K562 (cell line): Measurements from ENCODE around the gene GSG1. TPM values are rescaled to one million over a fixed set of nuclear protein-coding genes. Genes with fewer than 3 reads are reported as not detected.

Experiments used
- ATAC-seq: fragments of 200-7000 bp; cut with Tn5 transposase; 3 replicates; pipeline ENCODE4 v1.9.1; 2020; ENCODE audit warnings: moderate library complexity
- BruUV-seq: library from RNA; stranded (reverse); fragments of 400-500 nt; replicated peaks from 2 replicates; lab custom pipeline; 2021; lab: Mats Ljungman, UMichigan
- CTCF ChIA-PET: fragments of 300-600 bp; formaldehyde crosslinking; extraction: SDS; loops from one replicate; lab custom pipeline; 2021; ENCODE audit warnings: low intra/inter-chr PET ratio; lab: Yijun Ruan, JAX
- POLR2A ChIA-PET: fragments of 300-600, 350-650 bp; sonication (Branson Sonifier 250); formaldehyde crosslinking; extraction: SDS; loops from one replicate; lab custom pipeline; 2021; ENCODE audit warnings: antibody characterized with exemption, inconsistent platforms; lab: Yijun Ruan, JAX
- DNase-seq, 4 experiments: peaks; one replicate each; pipeline versions ENCODE4 v3.0.0 to v3.0.0-alpha.2; 2011 to 2018; ENCODE audit warnings: low spot score in 3 of 4, mixed read lengths in 3 of 4; ENCODE audit errors: extremely low read depth in 1 of 4
- FAIRE-seq: peaks from 2 replicates; lab custom pipeline; 2011; peaks lifted over from hg19 to GRCh38; lab: Jason Lieb, UNC
- H2AFZ ChIP-seq: 2 replicates; pipeline ENCODE4 v1.6.0; 2011; ENCODE audit warnings: low read depth, low read length, control low read depth, inconsistent platforms
- H3K27ac ChIP-seq: fragments of 200-600 bp; 3 replicates; pipeline ENCODE4 v1.8.0; 2011; ENCODE audit warnings: low read depth, mild to moderate bottlenecking, control low read depth, inconsistent platforms, low read length, moderate library complexity, mixed read lengths; ENCODE audit errors: extremely low read depth
- H3K27me3 ChIP-seq, 2 experiments: fragments of 300-600 bp in 1 of 2; 2 replicates in 1 of 2; 3 replicates in 1 of 2; pipeline versions ENCODE4 v1.6.0 to v1.8.0; 2011; ENCODE audit warnings: inconsistent platforms in 2 of 2, low read length in 2 of 2, mild to moderate bottlenecking in 1 of 2, mixed read lengths in 1 of 2, moderate library complexity in 1 of 2; ENCODE audit not compliant: control insufficient read depth in 2 of 2, insufficient read depth in 2 of 2
- H3K36me3 ChIP-seq: fragments of 300-600 bp; 3 replicates; pipeline ENCODE4 v1.8.0; 2011; ENCODE audit warnings: mild to moderate bottlenecking, low read length, inconsistent platforms; ENCODE audit not compliant: control insufficient read depth, insufficient read depth
- H3K4me1 ChIP-seq, 2 experiments: fragments of 200-600 bp in 1 of 2; replicated peaks in 1 of 2; 2 replicates in 1 of 2; 3 replicates in 1 of 2; pipeline versions ENCODE4 v1.5.1 to v1.8.0; 2011; ENCODE audit warnings: inconsistent platforms in 2 of 2, low read length in 2 of 2, mild to moderate bottlenecking in 1 of 2, mixed read lengths in 1 of 2, moderate library complexity in 1 of 2; ENCODE audit not compliant: control insufficient read depth in 2 of 2, insufficient read depth in 2 of 2
- H3K4me2 ChIP-seq: 2 replicates; pipeline ENCODE4 v1.6.1; 2011; ENCODE audit warnings: low read length, control low read depth, inconsistent platforms, mixed read lengths; ENCODE audit not compliant: insufficient read depth
- H3K4me3 ChIP-seq: fragments of 200-600 bp; sonication (generic), shearing (Covaris generic); 2 replicates; pipeline ENCODE4 v1.5.1; 2016; ENCODE audit warnings: control low read depth, inconsistent platforms
- H3K79me2 ChIP-seq: fragments of 200-600 bp; 3 replicates; pipeline ENCODE4 v1.8.0; 2011; ENCODE audit warnings: low read length, inconsistent platforms; ENCODE audit not compliant: control insufficient read depth, insufficient read depth
- H3K9ac ChIP-seq, 2 experiments: 2 replicates each; pipeline versions ENCODE4 v1.6.0 to v1.6.1; 2011; ENCODE audit warnings: low read depth in 2 of 2, low read length in 2 of 2, control low read depth in 1 of 2, inconsistent platforms in 1 of 2, mild to moderate bottlenecking in 1 of 2, mixed read lengths in 1 of 2; ENCODE audit not compliant: insufficient read depth in 1 of 2
- H3K9me1 ChIP-seq: one replicate; pipeline ENCODE4 v1.6.0; 2011; ENCODE audit warnings: inconsistent platforms, mild to moderate bottlenecking, low read length, moderate library complexity; ENCODE audit not compliant: control insufficient read depth, insufficient read depth
- H3K9me3 ChIP-seq: replicated peaks from 2 replicates; pipeline ENCODE4 v1.5.1; 2011; ENCODE audit warnings: low read depth, low read length, inconsistent platforms; ENCODE audit not compliant: control insufficient read depth, insufficient read depth
- H4K20me1 ChIP-seq: replicated peaks from 2 replicates; pipeline ENCODE4 v1.6.1; 2011; ENCODE audit warnings: low read length, inconsistent platforms, mixed read lengths; ENCODE audit not compliant: control insufficient read depth, insufficient read depth
- ARID1B ChIP-seq: fragments of 450-650 bp; IDR thresholded peaks from 2 replicates; pipeline ENCODE4 v1.6.1; 2016; ENCODE audit warnings: antibody characterized with exemption, mild to moderate bottlenecking, inconsistent platforms
- BCLAF1 ChIP-seq, 2 experiments: fragments of 450-650 bp in 1 of 2; IDR thresholded peaks; 2 replicates each; pipeline ENCODE4 v1.6.1; 2011 to 2017; ENCODE audit warnings: low read depth in 2 of 2, antibody characterized with exemption in 1 of 2, borderline replicate concordance in 1 of 2, low read length in 1 of 2, mild to moderate bottlenecking in 1 of 2, mixed read lengths in 1 of 2; ENCODE audit not compliant: control insufficient read depth in 1 of 2
- BDP1 ChIP-seq: IDR thresholded peaks from 3 replicates; pipeline ENCODE4 v1.6.1; 2011; ENCODE audit not compliant: insufficient read length, insufficient read depth
- CCAR2 ChIP-seq: fragments of 200-400 bp; formaldehyde crosslinking; IDR thresholded peaks from 2 replicates; pipeline ENCODE4 v1.6.1; 2017; ENCODE audit warnings: mild to moderate bottlenecking, low read depth, low read length
- CEBPG ChIP-seq, 3 experiments: fragments of 200-800 bp in 1 of 3; sonication (Bioruptor generic) in 1 of 3; sonication (generic) in 1 of 3; formaldehyde crosslinking in 1 of 3; IDR thresholded peaks in 2 of 3; conservative IDR thresholded peaks in 1 of 3; 2 replicates each; pipeline versions ENCODE4 v1.6.1 to v1.8.0; 2016 to 2022; ENCODE audit warnings: missing compliant biosample characterization in 2 of 3, missing genetic modification characterization in 2 of 3, mild to moderate bottlenecking in 1 of 3, missing genetic modification reagents in 1 of 3
- HMG20A ChIP-seq: fragments of 450-650 bp; formaldehyde crosslinking; conservative IDR thresholded peaks from 2 replicates; pipeline ENCODE4 v1.4.0; 2020; ENCODE audit warnings: mild to moderate bottlenecking, mixed read lengths
- MCM7 ChIP-seq, 2 experiments: fragments of 450-650 bp; IDR thresholded peaks; 2 replicates each; pipeline ENCODE4 v1.6.1; 2016 to 2018
- NCOA4 ChIP-seq: fragments of 450-650 bp; IDR thresholded peaks from 2 replicates; pipeline ENCODE4 v1.6.1; 2018; ENCODE audit warnings: mild to moderate bottlenecking; ENCODE audit not compliant: partially characterized antibody
- POLR2AphosphoS2 ChIP-seq: IDR thresholded peaks from 2 replicates; pipeline ENCODE4 v1.6.1; 2012; ENCODE audit warnings: low read length, improper control_type of control experiment
- TAL1 ChIP-seq: fragments of 450-650 bp; IDR thresholded peaks from 2 replicates; pipeline ENCODE4 v1.6.1; 2016; ENCODE audit warnings: mild to moderate bottlenecking
- TFE3 ChIP-seq: fragments of 450-650 bp; formaldehyde crosslinking; IDR thresholded peaks from 2 replicates; pipeline ENCODE4 v1.4.0; 2020; ENCODE audit warnings: mild to moderate bottlenecking, mixed read lengths
- THAP7 ChIP-seq: fragments of 250-450 bp; sonication (Bioruptor Pico); IDR thresholded peaks from 2 replicates; pipeline ENCODE4 v1.5.0; 2021
- ZNF764 ChIP-seq: fragments of 250-450 bp; sonication (Bioruptor Pico); IDR thresholded peaks from 2 replicates; pipeline ENCODE4 v1.4.0; 2020; ENCODE audit warnings: low read depth, mild to moderate bottlenecking, moderate library complexity
- ZNF780A ChIP-seq: fragments of 250-450 bp; sonication (Bioruptor Pico); IDR thresholded peaks from 2 replicates; pipeline ENCODE4 v1.5.0; 2021; ENCODE audit warnings: mild to moderate bottlenecking
- ZSCAN29 ChIP-seq: fragments of 450-650 bp; IDR thresholded peaks from 2 replicates; pipeline ENCODE4 v1.6.1; 2017
- WGBS: fragments of 100-300 bp; shearing (Covaris generic); methylation state at CpG from one replicate; pipeline ENCODE4 v1.1.6; 2016; ENCODE audit warnings: low coverage, mixed read lengths; ENCODE audit not compliant: insufficient coverage; ENCODE audit errors: missing lambda C conversion rate; 5-methylcytosine and 5-hydroxymethylcytosine counted together
- in situ Hi-C: fragments of 300-500 bp; cut with MboI; formaldehyde crosslinking; loops from 4 replicates; pipeline ENCODE4 v1.15.0; 2018; ENCODE audit warnings: inconsistent platforms, mixed read lengths
- intact Hi-C: fragments of 100-400 bp; cut with micrococcal nuclease; formaldehyde crosslinking; loops from 2 replicates; pipeline ENCODE4 v1.14.2; 2022
- polyA plus RNA-seq, 8 experiments: library from polyadenylated mRNA; depleted of rRNA in 4 of 8; stranded (reverse) in 5 of 8; unstranded in 3 of 8; fragments of >200 nt; fragmentation: Nextera tagmentation in 2 of 8; fragmentation: Illumina TruSeq in 1 of 8; extraction: Ambion mirVana in 2 of 8; extraction: Trizol in 1 of 8; gene quantifications; 2 replicates each; pipeline versions ENCODE4 v1.2.1 to v1.2.3, GENCODE V29; 2011 to 2014; ENCODE audit warnings: inconsistent platforms in 1 of 8, missing spikeins in 1 of 8
- total RNA-seq, 7 experiments: library from RNA; depleted of rRNA in 6 of 7; stranded (reverse); fragments of >200 nt in 6 of 7; fragmentation: Illumina TruSeq in 2 of 7; extraction: Trizol in 2 of 7; gene quantifications; 2 replicates each; pipeline versions ENCODE4 v1.2.1 to v1.2.3, GENCODE V29; 2011 to 2021; ENCODE audit warnings: low replicate concordance in 1 of 7
- TF ChIP-seq, protein P1 (sequence below): fragments of 250-450 bp; sonication (Bioruptor Pico); IDR thresholded peaks from 2 replicates; pipeline ENCODE4 v1.9.0; 2021; ENCODE audit warnings: mild to moderate bottlenecking

The GSG1 gene
- total and polyA plus RNA-seq, 9 of the 15 experiments (the other 6 are each of a cell fraction or from before 2014, with no cell fraction given), result not detected

- TF ChIP-seq ZNF780A (CRISPR knock-in tag) (no peak), BCLAF1 (IDR thresholded peaks at IDR 0.05; ENCODE audit: borderline replicate concordance in 1 of 2, control insufficient read depth in 1 of 2, low read depth in 2 of 2, low read length in 1 of 2) (no peak), CCAR2 (no peak), CEBPG (CRISPR knock-in tag; IDR thresholded peaks at IDR 0.05) (no peak), CEBPG (tag; conservative IDR thresholded peaks at IDR 0.05 in 1 of 2, IDR thresholded peaks at IDR 0.05 in 1 of 2) (no peak), POLR2AphosphoS2 (no peak), MCM7 (IDR thresholded peaks at IDR 0.05) (no peak)
- TF ChIP-seq, all 486 proteins: peak for 0
Measured at GRCh38 chr12:13128291-13128965, 25.0 kb upstream of the GSG1 start (continued).

DNA sequence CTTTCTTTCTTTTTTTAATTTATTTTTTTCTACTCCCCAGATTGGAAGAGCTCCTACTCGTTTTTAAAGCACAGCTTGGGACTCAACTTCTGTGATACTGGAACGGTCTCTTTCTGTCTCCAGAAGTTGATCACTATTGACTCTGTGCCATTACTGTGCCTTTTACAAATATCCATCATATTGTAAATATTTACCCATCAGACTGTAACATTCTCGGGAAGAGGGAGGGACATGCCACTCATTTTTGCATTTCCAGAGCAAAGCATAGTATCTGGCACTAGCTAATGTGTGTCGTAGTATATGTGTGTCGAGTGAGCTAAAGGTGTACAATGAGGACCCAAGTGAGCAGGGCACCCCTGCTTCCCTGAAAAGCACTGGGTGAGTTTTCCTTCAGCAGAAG is 24.0 kb upstream of the GSG1 start:
- Histone ChIP-seq H3K36me3 (no peaks in the 10 kb centered on the region), H3K4me1 (no peaks in the 10 kb centered on the region), H3K79me2 (no peaks in the 10 kb centered on the region), H2AFZ (no peak overlapping the region), H3K9me3 (no peaks in the 10 kb centered on the region), H3K4me3 (no peak overlapping the region), H3K27ac (no peak overlapping the region), H3K4me2 (no peak overlapping the region), H3K27me3 (peaks cover 3 to 14% of the 10 kb centered on the region in 2 experiments; a peak in 4 of 5 replicates), H4K20me1 (no peaks in the 10 kb centered on the region), H3K9me1 (no peaks in the 10 kb centered on the region), H3K9ac (no peak overlapping the region)
- DNase-seq (no peak), FAIRE-seq (no peak), ATAC-seq (no peak)
- BruUV-seq, result no TSS peak
- WGBS, result 0% methylated on average over 5 of the region's 5 CpGs
- CTCF ChIA-PET, result interaction anchor here (0.6 kb wide), 1 partner anchor 81 kb away, joined by 3 read pairs; no protein-coding TSS in a partner anchor
- POLR2A ChIA-PET, result no interaction called here
- in situ Hi-C loops (no loop called here), intact Hi-C loops (no loop called here)
- no peak for TF ChIP-seq TAL1
- no peak for TF ChIP-seq ZSCAN29
- no peak for TF ChIP-seq NCOA4
- no peak for TF ChIP-seq ZNF764 (CRISPR knock-in tag)
- TF ChIP-seq ARID1B, result no peak
- TF ChIP-seq, protein P1, sequence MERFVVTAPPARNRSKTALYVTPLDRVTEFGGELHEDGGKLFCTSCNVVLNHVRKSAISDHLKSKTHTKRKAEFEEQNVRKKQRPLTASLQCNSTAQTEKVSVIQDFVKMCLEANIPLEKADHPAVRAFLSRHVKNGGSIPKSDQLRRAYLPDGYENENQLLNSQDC (CRISPR knock-in tag), result no peak
- TF ChIP-seq BDP1, result no peak
- no peak for TF ChIP-seq HMG20A (CRISPR knock-in tag)
- TF ChIP-seq THAP7, result no peak
- no peak for TF ChIP-seq TFE3 (CRISPR knock-in tag)
